ENCODE results near the gene MRS2. TPM values are rescaled to one million over a fixed set of nuclear protein-coding genes. Genes with fewer than 3 reads are reported as not detected.
"Not testable (repeated sequence)": the region's sequence is repeated elsewhere in the genome, so short reads cannot be mapped to it uniquely, and the experiment has no call there.

Gene MRS2
- total RNA-seq, 1 donor from 2014 or later: 25.2 TPM

GRCh38 chr6:24357336-24358218 is 45.2 kb upstream of the MRS2 start, which contains the start of gene DCDC2:
Gene DCDC2 (minus strand): TSS chr6:24358059. CDS start chr6:24357750, 309 bp downstream.
- Mint-ChIP-seq H3K36me3 (ENCODE audit: unreplicated experiment) (no peaks in the 10 kb centered on the region), H3K27me3 (ENCODE audit: unreplicated experiment) (peaks cover 5% of the 10 kb centered on the region)
- peak; percentile 21 for DNase-seq

GRCh38 chr6:24358219-24358821 is 44.4 kb upstream of the MRS2 start:
- Mint-ChIP-seq H3K27ac (ENCODE audit: unreplicated experiment) (no peak overlapping the region), H3K27me3 (ENCODE audit: unreplicated experiment) (peaks cover 5% of the 10 kb centered on the region), H3K4me3 (ENCODE audit: unreplicated experiment) (peak overlapping the region; percentile 80), H3K4me1 (ENCODE audit: low read depth, unreplicated experiment) (peaks cover 4% of the 10 kb centered on the region), H3K9me3 (ENCODE audit: unreplicated experiment) (peaks cover 6% of the 10 kb centered on the region), H3K36me3 (ENCODE audit: unreplicated experiment) (no peaks in the 10 kb centered on the region)
- no peak for TF ChIP-seq CTCF (IDR thresholded peaks at IDR 0.05; ENCODE audit: partially characterized antibody, unreplicated experiment)
- DNase-seq: no peak

More at GRCh38 chr6:24357336-24358218, 45.2 kb upstream of the MRS2 start, which contains the start of gene DCDC2:
- Mint-ChIP-seq H3K27ac (ENCODE audit: unreplicated experiment) (no peak within 1 kb of the TSS), H3K4me3 (ENCODE audit: unreplicated experiment) (peak within 1 kb of the TSS; percentile 80), H3K9me3 (ENCODE audit: unreplicated experiment) (peaks cover 6% of the 10 kb centered on the region), H3K4me1 (ENCODE audit: low read depth, unreplicated experiment) (peaks cover 4% of the 10 kb centered on the region)
- no peak for TF ChIP-seq CTCF (IDR thresholded peaks at IDR 0.05; ENCODE audit: partially characterized antibody, unreplicated experiment)

- Mint-ChIP-seq H3K27ac (ENCODE audit: unreplicated experiment) (no peak overlapping the region), H3K36me3 (ENCODE audit: unreplicated experiment) (no peaks in the 10 kb centered on the region)
Observed at GRCh38 chr6:24359640-24360454, 42.9 kb upstream of the MRS2 start.

GRCh38 chr6:24362363-24362762 is 40.4 kb upstream of the MRS2 start:
- H3K36me3 Mint-ChIP-seq (ENCODE audit: unreplicated experiment): not testable (repeated sequence)

More at GRCh38 chr6:24359640-24360454, 42.9 kb upstream of the MRS2 start:
- peak overlapping the region; percentile 88 for H3K4me3 Mint-ChIP-seq (ENCODE audit: unreplicated experiment)
- peaks cover 6% of the 10 kb centered on the region for H3K9me3 Mint-ChIP-seq (ENCODE audit: unreplicated experiment)
- TF ChIP-seq CTCF (IDR thresholded peaks at IDR 0.05; ENCODE audit: partially characterized antibody, unreplicated experiment): peak; percentile 94
- H3K4me1 Mint-ChIP-seq (ENCODE audit: low read depth, unreplicated experiment): peaks cover 4% of the 10 kb centered on the region
- peak; percentile 93 for DNase-seq
- peaks cover 6% of the 10 kb centered on the region for H3K27me3 Mint-ChIP-seq (ENCODE audit: unreplicated experiment)

GRCh38 chr6:24365103-24365633 is 37.6 kb upstream of the MRS2 start:
- H3K4me3 Mint-ChIP-seq (ENCODE audit: unreplicated experiment); H3K4me1 Mint-ChIP-seq (ENCODE audit: low read depth, unreplicated experiment); H3K9me3 Mint-ChIP-seq (ENCODE audit: unreplicated experiment); H3K36me3 Mint-ChIP-seq (ENCODE audit: unreplicated experiment); DNase-seq; H3K27ac Mint-ChIP-seq (ENCODE audit: unreplicated experiment); H3K27me3 Mint-ChIP-seq (ENCODE audit: unreplicated experiment): not testable (repeated sequence)

More at GRCh38 chr6:24362363-24362762, 40.4 kb upstream of the MRS2 start:
- not testable (repeated sequence) for H3K9me3 Mint-ChIP-seq (ENCODE audit: unreplicated experiment); H3K27ac Mint-ChIP-seq (ENCODE audit: unreplicated experiment); DNase-seq; H3K4me1 Mint-ChIP-seq (ENCODE audit: low read depth, unreplicated experiment); H3K4me3 Mint-ChIP-seq (ENCODE audit: unreplicated experiment); H3K27me3 Mint-ChIP-seq (ENCODE audit: unreplicated experiment)

Data from glutamatergic neuron (in vitro differentiated cells).